ENCODE results near the gene EPB41L2. TPM values are rescaled to one million over a fixed set of nuclear protein-coding genes. Genes with fewer than 3 reads are reported as not detected.
"Not testable (repeated sequence)": the region's sequence is repeated elsewhere in the genome, so short reads cannot be mapped to it uniquely, and the experiment has no call there.

EPB41L2 gene
- polyA plus RNA-seq, 5 donors: 174 to 333 (median 271) TPM

DNA sequence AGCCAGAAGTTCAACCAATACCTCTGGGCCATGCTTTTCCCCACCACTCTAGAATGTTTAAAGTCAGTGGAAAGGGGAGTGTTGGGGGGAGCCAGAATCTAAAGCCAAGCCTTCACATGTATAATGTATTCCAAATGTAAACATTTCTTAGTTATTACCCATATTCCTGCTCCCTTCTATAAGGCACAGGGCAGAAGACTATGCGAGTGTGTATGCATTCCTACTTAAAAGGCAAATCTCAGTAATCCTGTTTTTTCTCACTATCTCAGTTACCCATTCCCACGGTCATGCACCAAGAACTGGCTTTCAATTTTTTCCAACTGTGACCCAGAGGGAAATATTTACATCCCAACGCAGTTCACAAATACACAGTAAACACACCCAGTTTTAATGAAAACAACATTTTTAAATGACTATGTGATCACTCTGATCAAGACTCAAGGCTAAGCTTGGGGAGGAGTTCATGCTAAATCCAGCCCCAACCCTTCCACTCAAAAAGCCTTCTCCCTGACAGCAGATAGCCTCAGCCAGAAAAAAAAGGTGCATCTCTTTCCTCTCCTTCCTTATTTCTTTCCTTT lies 57.5 kb downstream of the EPB41L2 start:
- DNase-seq: no peak

DNA sequence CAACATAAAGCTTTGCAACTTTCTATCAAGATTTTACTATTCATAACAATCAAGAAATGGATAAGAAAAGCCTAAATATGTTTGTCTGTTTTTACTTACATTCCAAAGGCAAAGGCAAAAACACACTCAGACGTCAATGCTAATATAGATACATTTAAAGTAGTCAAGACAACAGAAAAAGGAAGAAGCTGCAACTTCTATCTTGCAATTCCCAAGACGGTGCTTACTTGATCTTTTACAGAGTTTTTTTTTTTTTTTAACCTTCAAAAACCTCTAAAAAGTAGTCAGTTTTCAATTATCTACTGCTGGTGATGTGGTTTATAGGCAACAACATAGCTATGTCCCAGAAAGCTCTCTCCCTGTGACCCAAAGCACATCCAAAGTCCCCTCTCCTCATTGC lies 58.1 kb downstream of the EPB41L2 start:
- no peak for DNase-seq

DNA sequence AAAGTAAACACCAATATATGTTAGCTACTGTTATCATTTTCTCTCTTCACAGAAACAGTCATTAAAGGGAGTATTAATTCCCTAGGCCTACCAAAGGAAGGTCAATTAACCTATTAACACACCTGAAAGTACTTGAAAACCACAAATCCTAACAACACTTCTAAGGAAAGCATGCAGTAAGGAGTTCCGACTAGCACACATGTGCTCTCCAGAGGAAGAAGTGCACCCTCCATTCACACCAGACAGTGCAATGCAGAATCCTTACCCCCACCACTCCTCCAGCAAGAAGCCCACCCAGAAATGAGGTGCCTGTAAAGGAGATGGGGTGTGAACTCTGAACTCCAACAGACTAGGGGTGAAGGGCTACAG lies 58.7 kb downstream of the EPB41L2 start:
- DNase-seq: no peak

DNA sequence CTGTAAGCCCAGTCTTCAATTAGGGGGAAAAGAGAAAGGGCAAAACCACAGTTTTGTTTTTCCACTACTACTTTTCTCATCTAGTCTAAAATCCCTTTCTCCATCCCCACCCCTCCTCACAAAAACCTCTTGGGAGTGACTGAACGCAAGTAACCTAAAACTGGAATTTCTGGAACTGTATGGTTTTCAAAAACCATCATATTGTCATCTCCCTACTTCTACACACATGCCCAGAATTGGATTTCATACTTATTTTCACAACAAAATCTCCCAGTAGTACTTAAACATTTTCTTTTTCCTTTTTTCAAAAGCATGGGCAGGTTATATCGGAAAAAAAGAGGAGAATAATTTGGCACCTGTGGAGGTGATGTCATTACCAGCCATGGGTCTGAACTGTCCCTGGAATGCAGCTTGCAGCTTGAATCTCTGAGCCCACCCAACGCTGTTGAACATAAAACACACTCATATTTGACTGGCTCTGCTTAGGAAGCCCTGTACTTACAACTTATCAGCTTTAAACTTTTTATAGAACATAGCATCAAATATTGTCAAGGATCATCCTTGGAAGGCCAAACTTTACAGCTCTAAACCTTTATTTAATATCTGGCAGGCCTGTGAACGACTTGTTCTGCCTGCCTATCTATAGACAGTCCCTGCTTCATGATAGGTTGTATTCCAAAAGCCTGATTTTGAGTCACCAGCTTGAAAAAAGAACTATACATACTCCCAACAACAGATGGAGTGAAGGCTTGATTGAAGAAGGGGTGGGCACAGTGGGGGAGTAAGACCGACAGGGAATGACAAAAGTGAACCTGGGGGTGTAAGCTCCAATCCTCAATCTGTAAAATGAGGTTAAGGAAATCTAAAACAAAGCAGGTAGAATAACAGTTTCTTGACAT lies 59.3 kb downstream of the EPB41L2 start:
- no peak for DNase-seq

DNA sequence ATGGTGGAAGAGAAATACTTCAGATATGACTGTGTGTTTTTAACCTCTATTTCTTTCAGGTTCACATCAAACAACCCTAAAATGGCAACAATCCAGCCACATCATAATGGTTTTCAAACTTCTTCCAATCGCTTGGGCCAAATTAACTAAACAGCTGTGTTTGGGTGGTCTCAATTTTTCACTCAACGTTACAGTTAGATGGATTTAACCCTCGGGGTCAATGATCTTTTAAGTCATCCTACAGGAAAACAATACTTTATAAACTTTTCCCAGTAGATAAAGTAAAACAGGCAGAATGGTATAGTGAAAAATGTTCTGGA lies 60.4 kb downstream of the EPB41L2 start:
- no peak for DNase-seq

DNA sequence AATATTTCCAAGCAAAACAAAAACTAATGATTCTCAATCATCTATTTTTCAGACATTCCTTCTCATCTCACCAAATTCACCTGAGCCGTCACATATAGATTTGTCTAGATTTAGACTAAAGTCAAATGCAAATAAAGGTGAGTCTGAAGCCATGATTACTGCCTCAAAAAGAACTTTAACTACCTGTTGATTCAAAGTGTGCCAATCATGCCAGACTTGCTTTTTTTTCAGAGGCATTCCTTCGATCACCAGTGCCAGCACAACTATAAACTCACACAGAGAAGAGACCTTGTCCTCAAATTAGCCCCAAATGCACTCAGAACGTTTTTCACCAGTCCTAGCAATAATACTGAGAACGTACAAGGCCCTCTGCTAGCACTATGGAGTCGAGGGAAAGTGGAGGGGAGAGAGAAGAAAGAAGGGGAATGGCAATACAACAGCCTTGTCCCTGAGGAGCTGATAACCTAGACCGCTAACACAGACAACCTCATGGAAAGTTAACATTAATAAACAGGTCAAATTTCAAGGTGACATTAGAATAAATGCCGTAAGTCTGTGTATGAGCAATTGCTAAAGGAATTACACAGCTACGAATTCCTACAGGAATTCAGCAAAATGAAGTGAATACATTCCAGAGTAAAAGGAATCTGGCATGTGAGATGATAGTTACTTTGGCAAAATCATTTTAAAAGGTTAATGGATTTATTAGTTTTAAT lies 60.9 kb downstream of the EPB41L2 start:
- DNase-seq: no peak

DNA sequence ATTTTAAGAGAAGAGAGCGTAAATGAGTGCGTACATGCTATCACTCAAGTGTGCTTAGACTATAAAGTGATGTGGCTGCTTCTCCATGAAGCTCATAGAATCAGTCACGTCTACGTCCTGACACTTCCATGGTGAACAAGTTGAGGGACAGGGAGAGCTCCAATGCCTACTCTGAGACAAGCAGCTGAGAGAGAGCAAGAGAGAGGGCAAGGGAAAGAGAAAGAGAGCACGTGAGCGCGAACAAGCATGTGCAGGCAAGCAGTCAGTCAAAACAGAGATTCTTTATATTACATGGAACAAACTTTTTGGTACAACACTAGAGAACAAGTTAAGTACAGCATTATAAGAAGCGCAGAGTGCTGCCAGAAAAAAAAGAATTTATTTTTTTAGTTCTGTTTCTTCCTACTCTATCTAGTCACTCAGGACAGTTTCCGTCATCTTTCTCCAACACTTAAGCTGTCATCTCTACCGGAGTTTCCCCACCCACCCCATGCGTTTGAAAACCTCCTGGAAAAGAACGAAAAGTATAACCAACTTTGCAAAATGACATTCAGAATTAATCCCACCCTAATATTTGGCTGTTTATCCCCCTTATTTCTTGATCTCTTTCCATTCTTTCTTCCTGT lies 61.8 kb downstream of the EPB41L2 start:
- no peak for DNase-seq

DNA sequence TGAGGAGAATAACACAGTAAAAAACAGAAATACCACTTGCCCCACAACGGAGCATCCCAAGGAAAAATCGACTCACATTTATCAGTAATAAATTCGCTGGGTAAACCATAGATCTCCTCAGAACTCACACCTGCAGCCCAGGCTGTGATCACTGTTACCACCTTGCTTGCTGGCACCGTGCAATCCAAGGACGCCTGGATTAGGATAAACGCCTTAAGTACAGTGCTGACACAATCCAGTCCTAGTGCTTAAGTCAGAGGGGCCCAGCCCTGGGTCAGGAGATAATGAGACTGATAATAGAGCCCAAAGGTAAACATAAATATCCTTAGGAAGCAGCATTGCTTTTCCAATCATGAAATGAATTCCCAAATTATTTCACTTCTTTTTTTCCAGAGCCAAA lies 62.5 kb downstream of the EPB41L2 start:
- no peak for DNase-seq

DNA sequence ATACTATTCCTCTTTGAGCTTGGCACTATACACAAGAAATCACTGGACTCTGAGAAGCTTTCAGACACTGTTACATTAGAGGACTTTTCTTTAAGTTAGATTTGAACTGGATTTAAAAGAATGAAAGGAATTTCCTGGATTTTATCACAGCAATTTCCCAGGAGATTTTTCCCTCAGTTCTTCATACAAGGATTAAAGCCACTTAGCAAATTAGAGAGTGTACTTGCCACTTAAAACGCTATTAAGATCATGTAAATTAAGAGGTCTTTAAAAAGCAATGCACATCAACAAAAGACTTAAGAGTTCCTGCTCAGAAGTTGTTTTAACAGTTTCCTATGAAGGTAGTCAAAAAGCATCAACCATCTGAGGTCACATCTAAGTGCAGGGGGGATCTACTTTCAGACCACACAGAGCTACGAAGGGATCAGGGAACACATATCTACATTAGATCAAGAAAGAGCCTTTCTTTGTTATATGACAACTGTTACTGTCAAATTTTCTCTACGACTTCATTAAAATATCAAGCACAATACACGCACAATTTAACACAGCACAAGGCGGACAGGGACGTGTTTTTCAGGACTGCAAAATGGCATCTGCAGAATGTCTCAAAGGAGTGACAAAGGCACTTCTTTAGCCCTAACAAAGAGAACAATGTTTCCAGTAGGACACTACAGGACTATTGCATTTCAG lies 65.8 kb downstream of the EPB41L2 start:
- DNase-seq: no peak

DNA sequence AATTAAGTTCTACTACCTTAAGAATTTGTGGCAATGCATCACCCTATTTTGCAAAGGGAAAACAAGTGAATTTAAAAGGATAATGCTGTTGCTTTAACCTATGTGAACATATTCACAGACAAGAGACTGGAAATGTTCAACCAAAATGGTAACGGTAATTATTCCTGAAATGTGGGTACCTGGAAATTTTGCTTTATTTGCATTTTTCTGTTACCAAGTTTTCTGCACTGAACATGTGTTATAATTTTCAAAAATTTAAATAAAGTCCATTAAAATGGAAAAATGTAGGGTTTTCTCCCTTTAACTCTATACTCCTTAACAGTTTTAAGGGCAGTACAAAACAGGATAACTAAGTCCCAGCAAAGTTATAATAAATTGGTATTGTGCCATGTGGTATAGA lies 66.4 kb downstream of the EPB41L2 start:
- DNase-seq: no peak

DNA sequence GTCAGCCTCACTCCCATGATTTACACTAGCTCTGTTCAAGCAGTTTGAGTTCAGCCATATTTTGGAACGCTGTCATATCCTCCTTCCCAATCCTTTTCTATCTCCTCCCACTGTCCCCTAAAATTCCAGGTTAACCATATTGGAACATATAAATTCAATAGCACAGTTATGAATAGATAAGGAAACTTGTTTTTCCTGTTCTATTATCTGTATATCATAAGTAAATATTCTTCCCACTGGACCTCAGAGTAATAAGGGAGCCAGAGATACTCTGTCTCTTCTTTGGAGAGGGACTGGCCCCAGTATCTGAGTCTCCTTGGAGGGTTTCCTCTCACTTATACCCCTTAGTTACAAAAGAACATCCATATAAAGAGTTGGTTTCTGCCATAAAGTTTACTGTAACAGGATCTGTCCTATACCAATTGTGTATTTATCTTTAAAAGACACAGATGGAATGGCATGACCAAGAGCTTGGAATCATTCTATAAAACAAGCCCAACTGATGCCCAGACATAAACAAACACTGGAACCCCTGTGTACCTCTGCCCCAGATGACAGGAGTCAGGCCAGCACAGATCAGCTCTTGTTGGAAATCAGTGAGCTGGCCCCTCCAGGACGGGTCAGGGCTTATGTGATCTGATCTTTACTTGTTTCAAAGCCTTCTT lies 67.1 kb downstream of the EPB41L2 start:
- no peak for DNase-seq

DNA sequence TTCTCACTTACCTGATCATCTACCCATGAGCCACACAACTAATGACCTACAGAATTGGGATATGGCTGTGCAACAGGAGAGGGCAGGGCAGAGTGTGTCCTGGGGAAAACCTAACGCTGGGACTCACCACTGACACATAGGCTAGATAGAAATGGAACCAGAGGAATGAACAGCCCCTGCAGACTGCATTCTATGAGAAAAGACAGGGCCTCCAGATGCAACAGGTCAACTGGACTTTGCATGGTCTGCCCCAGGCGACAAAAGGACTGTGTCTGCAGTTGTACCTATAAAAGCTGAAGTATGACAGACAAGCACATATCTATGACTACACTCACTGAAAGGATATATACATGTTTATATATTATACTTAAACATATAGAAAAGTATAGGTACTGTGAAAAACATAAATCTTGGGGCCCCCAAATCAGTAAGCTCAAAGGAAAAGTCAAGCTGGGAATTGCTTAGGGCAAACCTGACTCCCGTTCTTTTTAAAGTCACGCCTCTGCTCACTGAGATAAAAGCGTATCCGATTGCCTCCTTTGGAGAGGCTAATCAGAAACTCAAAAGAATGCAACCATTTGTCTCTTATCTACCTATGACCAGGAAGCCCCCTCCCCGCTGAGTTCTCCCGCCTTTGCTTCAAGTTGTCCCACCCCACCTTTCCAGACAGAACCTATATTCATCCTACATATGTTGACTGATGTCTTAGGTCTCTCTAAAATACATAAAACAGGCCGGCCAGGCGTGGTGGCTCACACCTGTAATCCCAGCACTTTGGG lies 68.5 kb downstream of the EPB41L2 start:
- no peak for DNase-seq

DNA sequence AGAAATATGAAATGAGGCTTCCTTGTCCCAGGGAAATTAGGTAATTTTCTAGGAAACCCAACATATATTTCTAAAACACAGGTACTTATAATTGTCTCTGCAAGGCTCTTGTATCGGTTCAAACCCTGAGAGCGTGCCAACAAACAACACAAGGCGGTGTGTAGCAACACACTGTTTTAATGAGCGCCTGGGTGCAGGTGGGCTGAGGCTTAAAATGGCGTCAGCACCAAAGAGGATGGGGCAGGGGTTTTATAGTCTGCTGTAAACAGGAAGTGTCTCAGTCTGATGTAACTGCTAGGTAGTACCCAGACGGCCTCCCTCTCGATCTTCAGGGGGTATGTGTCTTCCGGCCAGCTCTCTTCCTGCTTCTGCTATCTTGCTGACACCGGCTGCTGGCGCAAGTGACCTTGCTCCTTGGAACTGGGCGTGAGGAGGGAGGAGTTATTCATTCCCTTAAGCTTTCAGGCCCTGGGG lies 69.7 kb downstream of the EPB41L2 start:
- DNase-seq: no peak

DNA sequence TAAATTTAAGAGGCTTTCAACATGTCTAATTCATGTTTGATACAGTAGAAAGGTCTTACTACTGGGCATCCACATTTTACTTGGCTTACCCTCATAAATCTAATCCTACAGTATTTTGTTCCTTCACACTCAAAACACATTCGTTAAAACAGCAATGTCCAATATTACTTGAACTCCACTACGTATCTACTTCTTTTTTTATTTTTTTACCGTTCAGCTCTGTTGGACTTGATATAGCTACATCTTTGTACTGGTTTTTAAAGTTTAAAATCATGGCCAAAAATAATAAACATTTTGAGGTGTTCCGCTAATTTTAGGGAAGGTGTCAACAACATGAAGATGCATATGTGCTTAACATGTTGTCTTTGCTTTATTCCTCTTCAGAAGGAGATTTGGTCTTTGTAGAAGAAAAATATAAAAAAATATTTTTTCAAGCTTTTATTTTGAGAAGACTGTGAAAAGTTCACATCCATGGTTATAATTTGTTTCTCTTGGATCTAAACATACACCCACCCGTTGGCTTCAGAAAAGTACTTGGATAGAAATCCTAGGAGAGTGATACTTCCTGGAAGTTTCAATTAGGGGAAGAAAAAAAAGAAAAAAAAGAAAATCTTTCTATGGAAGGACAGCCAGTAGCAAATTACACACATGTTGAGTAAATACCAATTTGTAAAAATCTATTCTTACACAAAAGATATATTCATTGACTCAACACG lies 71.5 kb downstream of the EPB41L2 start:
- no peak for DNase-seq

DNA sequence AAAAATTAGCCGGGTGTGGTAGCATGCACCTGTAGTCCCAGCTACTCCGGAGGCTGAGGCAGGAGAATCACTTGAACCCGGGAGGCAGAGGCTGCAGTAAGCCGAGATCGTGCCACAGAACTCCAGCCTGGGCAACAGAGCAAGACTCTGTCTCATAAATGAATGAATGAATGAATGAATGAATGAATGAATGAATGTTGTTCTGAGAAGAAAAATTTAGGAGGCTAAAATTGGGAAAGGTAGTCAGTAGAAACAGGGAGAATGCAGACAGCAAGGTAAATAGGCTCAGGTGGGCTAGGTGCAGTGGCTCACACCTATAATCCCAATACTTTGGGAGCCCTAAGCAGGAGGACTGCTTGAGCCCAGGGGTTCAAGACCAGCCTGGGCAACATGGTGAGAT lies 75.5 kb downstream of the EPB41L2 start:
- not testable (repeated sequence) for DNase-seq

DNA sequence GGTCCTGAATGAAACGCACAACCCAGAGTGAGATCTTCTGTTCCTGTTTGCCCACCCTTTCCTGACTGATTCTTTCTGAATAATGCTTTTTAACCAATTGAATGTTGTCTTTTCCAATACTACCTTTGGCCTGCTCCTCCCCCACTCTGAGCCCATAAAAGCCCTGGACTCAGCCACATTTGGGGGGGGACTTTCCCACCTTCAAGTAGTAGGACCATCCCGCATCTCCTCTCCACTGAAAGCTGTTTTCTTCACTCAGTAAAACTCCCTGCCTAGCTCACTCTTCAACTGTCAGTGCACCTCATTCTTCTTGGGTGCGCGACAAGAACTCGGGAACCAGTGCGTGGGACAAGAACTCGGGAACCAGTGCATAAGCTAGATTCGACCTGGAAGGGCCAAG lies 77.9 kb downstream of the EPB41L2 start:
- no peak for DNase-seq

DNA sequence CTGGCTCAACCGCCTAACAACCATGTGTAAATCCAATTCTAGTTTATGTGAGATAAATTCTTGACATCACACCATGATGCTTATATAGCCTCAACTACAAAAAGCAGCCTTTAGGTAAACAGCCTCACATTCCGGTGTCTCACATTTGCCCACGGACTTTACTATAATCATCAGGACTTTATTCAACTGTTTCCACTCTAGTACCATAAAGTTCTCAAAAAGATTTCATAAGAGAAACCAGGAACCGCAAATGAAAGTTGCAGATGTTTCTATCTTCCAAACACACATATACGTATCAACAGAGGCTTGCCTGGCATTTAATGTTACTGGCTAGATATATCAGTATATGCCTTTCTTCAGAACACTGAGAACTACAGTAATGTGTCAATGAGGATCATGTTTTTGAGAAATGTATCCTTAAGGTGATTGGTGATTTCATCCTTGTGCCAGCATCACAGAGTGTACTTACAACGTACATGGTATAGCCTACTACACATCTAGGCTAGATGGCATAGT lies 80.0 kb downstream of the EPB41L2 start:
- no peak for DNase-seq

DNA sequence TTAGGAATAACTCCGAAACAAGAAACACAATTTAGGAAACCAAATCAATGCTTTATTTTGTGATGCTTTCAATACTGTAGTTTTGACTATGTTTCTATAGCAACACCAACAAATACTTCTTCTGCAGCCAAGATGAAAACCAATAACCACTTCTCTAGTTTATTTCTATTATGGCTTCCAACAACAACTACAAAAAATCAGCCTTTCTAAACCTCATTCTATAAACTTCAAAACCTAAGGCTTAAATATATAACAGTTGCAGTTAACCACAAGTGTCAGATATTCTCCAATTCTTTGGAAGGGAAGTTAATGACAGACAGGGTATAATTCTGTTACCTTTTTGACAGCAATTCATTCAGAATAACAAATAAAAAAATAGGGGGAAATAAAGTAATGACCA lies 80.9 kb downstream of the EPB41L2 start:
- no peak for DNase-seq

DNA sequence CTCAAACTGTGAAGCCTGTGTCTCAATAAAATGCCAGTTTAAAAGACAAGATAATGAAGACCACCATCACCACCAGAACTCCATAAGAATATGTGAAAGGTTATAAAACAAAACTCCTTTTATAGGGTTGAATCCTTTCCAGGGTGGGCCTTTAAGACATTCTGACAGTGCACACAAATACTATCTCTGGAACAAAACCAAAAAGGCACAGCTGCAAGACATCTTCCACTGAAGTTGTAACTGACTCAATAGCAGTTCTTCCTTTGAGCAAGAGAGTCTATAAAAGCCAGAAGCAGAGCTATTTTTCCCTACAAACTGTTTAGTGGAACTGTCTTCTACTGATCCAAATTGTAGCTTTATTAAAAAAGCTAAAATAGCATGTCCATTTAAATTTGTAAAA lies 81.6 kb downstream of the EPB41L2 start:
- DNase-seq: peak; percentile 82 to 89
